HCT116 (cell line): ENCODE measurements around the gene MUC20. TPM values are rescaled to one million over a fixed set of nuclear protein-coding genes. Genes with fewer than 3 reads are reported as not detected.

ENCODE experiments used
- ATAC-seq: fragments of 200-7000 bp; cut with Tn5 transposase; 2 replicates; pipeline ENCODE4 v1.9.1; 2020; ENCODE audit warnings: mild to moderate bottlenecking, moderate library complexity
- BruUV-seq: library from RNA; stranded (reverse); fragments of 400-500 nt; replicated peaks from 2 replicates; lab custom pipeline; 2021; lab: Mats Ljungman, UMichigan
- CTCF ChIA-PET: fragments of 300-600 bp; sonication (Branson Sonifier 250); formaldehyde crosslinking; loops from one replicate; lab custom pipeline; 2021; ENCODE audit warnings: antibody characterized with exemption; lab: Charles Lee
- POLR2A ChIA-PET: fragments of 300-600, 350-600 bp; sonication (Branson Sonifier 250); formaldehyde crosslinking; loops from one replicate; lab custom pipeline; 2021; ENCODE audit warnings: antibody characterized with exemption; lab: Charles Lee
- RAD21 ChIA-PET, 2 experiments: fragments of 300-600 bp; sonication (Branson Sonifier 250); formaldehyde crosslinking; loops; one replicate each; lab custom pipeline; 2023; ENCODE audit warnings: low total read pairs in 2 of 2; ENCODE audit not compliant: uncharacterized antibody in 2 of 2, unreplicated experiment in 2 of 2, low non-redundant PET in 1 of 2; lab: Charles Lee
- DNase-seq: peaks from one replicate; pipeline ENCODE4 v3.0.0-alpha.2; 2010; ENCODE audit warnings: low read depth, low spot score
- H2AFZ ChIP-seq: fragments of 200-600 bp; shearing (Covaris generic), sonication (generic); 2 replicates; pipeline ENCODE4 v1.6.1; 2017; ENCODE audit warnings: low read depth, mixed run types, mixed read lengths, antibody characterized with exemption, low read length; ENCODE audit not compliant: poor library complexity, severe bottlenecking
- H3K27ac ChIP-seq: 2 replicates; pipeline ENCODE4 v1.5.1; 2012; ENCODE audit warnings: low read depth, low read length
- H3K27me3 ChIP-seq: fragments of 200-600 bp; sonication (generic); 2 replicates; pipeline ENCODE4 v1.6.1; 2016; ENCODE audit warnings: mixed run types, low read length, mixed read lengths; ENCODE audit not compliant: insufficient read depth
- H3K36me3 ChIP-seq, 2 experiments: fragments of 200-500 bp in 1 of 2; fragments of 200-600 bp in 1 of 2; sonication (Bioruptor generic) in 1 of 2; sonication (generic) in 1 of 2; 2 replicates each; pipeline versions ENCODE4 v1.5.1 to v1.6.1; 2014 to 2016; ENCODE audit warnings: low read length in 2 of 2, inconsistent platforms in 1 of 2, mixed read lengths in 1 of 2, mixed run types in 1 of 2; ENCODE audit not compliant: insufficient read depth in 2 of 2, control insufficient read depth in 1 of 2
- H3K4me1 ChIP-seq, 2 experiments: fragments of 200-600 bp in 1 of 2; sonication (generic) in 1 of 2; 2 replicates each; pipeline versions ENCODE4 v1.5.1 to v1.6.1; 2012 to 2017; ENCODE audit warnings: low read length in 2 of 2, inconsistent platforms in 1 of 2, mild to moderate bottlenecking in 1 of 2, mixed read lengths in 1 of 2, mixed run types in 1 of 2, moderate library complexity in 1 of 2; ENCODE audit not compliant: insufficient read depth in 2 of 2, control insufficient read depth in 1 of 2
- H3K4me2 ChIP-seq: fragments of 200-600 bp; sonication (generic); 2 replicates; pipeline ENCODE4 v1.6.1; 2017; ENCODE audit warnings: mixed run types, low read length, mixed read lengths
- H3K4me3 ChIP-seq, 2 experiments: fragments of 200-600 bp in 1 of 2; sonication (generic) in 1 of 2; replicated peaks in 1 of 2; 2 replicates each; pipeline ENCODE4 v1.5.1; 2011 to 2016; ENCODE audit warnings: low read length in 2 of 2, control low read depth in 1 of 2, low read depth in 1 of 2, mild to moderate bottlenecking in 1 of 2, mixed read lengths in 1 of 2, mixed run types in 1 of 2
- H3K79me2 ChIP-seq: fragments of 200-600 bp; sonication (generic); 2 replicates; pipeline ENCODE4 v1.6.1; 2017; ENCODE audit warnings: mild to moderate bottlenecking, mixed run types, low read length, moderate library complexity, mixed read lengths; ENCODE audit not compliant: insufficient read depth
- H3K9ac ChIP-seq: fragments of 200-600 bp; sonication (generic); 2 replicates; pipeline ENCODE4 v1.6.1; 2016; ENCODE audit warnings: low read length, mixed read lengths
- H3K9me2 ChIP-seq: fragments of 200-600 bp; sonication (generic), shearing (Covaris generic); 2 replicates; pipeline ENCODE4 v1.6.1; 2017; ENCODE audit warnings: mixed run types, mild to moderate bottlenecking, moderate library complexity; ENCODE audit not compliant: insufficient read depth
- H3K9me3 ChIP-seq, 2 experiments: fragments of 200-500 bp in 1 of 2; fragments of 200-600 bp in 1 of 2; sonication (Bioruptor generic) in 1 of 2; sonication (generic) in 1 of 2; 2 replicates each; pipeline ENCODE4 v1.6.1; 2014 to 2017; ENCODE audit warnings: low read length in 2 of 2, mixed read lengths in 2 of 2, inconsistent platforms in 1 of 2, low read depth in 1 of 2, mild to moderate bottlenecking in 1 of 2, mixed run types in 1 of 2, moderate library complexity in 1 of 2; ENCODE audit not compliant: control insufficient read depth in 1 of 2, insufficient read depth in 1 of 2
- H4K20me1 ChIP-seq: fragments of 200-600 bp; sonication (generic), shearing (Covaris generic); 2 replicates; pipeline ENCODE4 v1.6.1; 2017; ENCODE audit warnings: mixed run types, mild to moderate bottlenecking, moderate library complexity; ENCODE audit not compliant: insufficient read depth
- CEBPB ChIP-seq: IDR thresholded peaks from 2 replicates; pipeline ENCODE4 v1.6.1; 2012; ENCODE audit warnings: low read depth
- EGR1 ChIP-seq: IDR thresholded peaks from 2 replicates; pipeline ENCODE4 v1.6.1; 2012; ENCODE audit warnings: low read depth
- FOSL1 ChIP-seq: IDR thresholded peaks from 2 replicates; pipeline ENCODE4 v1.6.1; 2012; ENCODE audit warnings: low read depth
- JUND ChIP-seq: IDR thresholded peaks from 2 replicates; pipeline ENCODE4 v1.6.1; 2012
- RAD21 ChIP-seq: IDR thresholded peaks from 2 replicates; pipeline ENCODE4 v1.6.1; 2012; ENCODE audit warnings: low read depth, mild to moderate bottlenecking
- ZFX ChIP-seq: fragments of 450-650 bp; IDR thresholded peaks from 2 replicates; pipeline ENCODE4 v1.6.1; 2017
- intact Hi-C: fragments of 100-400 bp; cut with micrococcal nuclease; formaldehyde crosslinking; loops from 2 replicates; pipeline ENCODE4 v1.10.0; 2022
- total RNA-seq: library from RNA; stranded (reverse); gene quantifications from one replicate; pipeline ENCODE4 v1.2.1, GENCODE V29; 2021; ENCODE audit not compliant: unreplicated experiment
- TF ChIP-seq, protein P1 (sequence below), 3 experiments: fragments of 200-600 bp in 1 of 3; sonication (generic) in 1 of 3; IDR thresholded peaks in 2 of 3; conservative IDR thresholded peaks in 1 of 3; 2 replicates each; pipeline ENCODE4 v1.5.1; 2012 to 2017; ENCODE audit warnings: low read depth in 2 of 3, low read length in 2 of 3, antibody characterized with exemption in 1 of 3, borderline replicate concordance in 1 of 3, control low read depth in 1 of 3, mild to moderate bottlenecking in 1 of 3, mixed read lengths in 1 of 3, mixed run types in 1 of 3, moderate library complexity in 1 of 3; ENCODE audit not compliant: insufficient read depth in 1 of 3

MUC20 gene
- total RNA-seq, 1 experiment from 2014 or later: 2.4 TPM

DNA sequence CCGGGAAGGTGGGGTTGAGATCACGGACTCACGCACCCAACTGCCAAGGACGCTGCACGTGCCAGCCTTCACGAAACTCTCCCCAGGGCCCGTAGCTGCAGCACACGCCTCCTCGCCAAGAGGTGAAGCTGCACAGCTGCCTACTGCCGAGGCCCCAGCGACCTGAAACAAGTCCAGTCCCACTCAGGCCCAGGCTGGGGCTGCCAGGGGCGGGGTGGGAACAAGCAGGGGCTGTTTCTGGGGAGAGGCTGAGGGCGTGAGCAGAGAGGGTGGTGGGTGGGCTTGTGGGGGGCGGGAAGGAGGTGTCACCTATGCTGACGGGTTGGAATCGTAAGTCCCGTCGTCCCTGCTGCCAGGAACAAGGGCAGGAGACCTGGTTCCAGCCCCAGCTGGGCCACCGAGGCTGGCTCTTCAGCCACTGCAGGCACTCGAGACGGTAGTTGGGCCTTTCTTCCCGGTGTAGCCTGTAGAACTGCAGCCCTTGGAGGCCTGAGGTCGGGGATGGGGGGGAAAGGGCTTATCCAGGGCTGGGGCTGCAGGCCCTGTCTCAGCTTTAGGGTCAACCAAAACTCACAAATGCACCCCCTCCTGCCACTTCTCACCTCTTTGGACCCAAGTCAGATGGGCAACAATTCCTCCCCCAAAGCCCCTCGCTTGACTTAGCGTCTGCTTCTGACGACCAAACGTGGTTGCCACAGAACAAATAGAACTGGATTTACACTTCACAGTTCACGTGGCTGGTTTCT lies 44.4 kb downstream of the MUC20 start:
- ATAC-seq (no peak), DNase-seq (no peak)
- Histone ChIP-seq H3K9me2 (no peaks in the 10 kb centered on the region), H2AFZ (no peak overlapping the region), H3K4me2 (no peak overlapping the region), H3K27ac (no peak overlapping the region), H3K36me3 (no peaks in the 10 kb centered on the region), H3K79me2 (no peaks in the 10 kb centered on the region), H3K9ac (no peak overlapping the region), H4K20me1 (no peaks in the 10 kb centered on the region), H3K27me3 (no peaks in the 10 kb centered on the region), H3K4me3 (no peak overlapping the region), H3K9me3 (no peaks in the 10 kb centered on the region), H3K4me1 (no peaks in the 10 kb centered on the region)
- POLR2A ChIA-PET: no interaction called here
- TF ChIP-seq CEBPB (no peak), RAD21 (no peak), FOSL1 (no peak), EGR1 (no peak)
- CTCF ChIA-PET: no interaction called here
- RAD21 ChIA-PET: no interaction called here
- intact Hi-C loops: no loop called here
- no TSS peak for BruUV-seq

DNA sequence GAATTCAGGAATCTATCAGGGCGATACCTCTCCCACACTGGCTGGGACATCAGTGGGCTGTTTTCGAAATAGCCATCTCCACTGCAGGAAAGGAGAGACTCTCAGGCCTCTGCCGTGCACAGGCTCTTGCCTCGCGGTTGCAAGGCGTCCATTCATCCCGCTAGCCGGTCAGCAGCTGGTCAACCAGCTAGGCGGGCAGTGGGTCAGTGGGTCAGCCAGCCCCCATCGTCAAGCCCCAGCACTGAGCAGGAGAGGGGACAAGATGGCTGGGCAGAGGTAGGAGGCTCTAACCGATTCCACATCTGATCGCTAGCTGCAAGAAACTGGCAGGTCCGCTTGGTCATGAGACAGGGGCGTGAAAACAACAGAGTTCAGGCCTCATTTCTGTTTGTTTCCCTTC lies 45.9 kb downstream of the MUC20 start:
- Histone ChIP-seq H4K20me1 (no peaks in the 10 kb centered on the region), H3K27ac (no peak overlapping the region), H3K36me3 (no peaks in the 10 kb centered on the region), H3K9ac (no peak overlapping the region), H3K4me2 (no peak overlapping the region), H3K27me3 (no peaks in the 10 kb centered on the region), H3K79me2 (no peaks in the 10 kb centered on the region), H3K4me1 (no peaks in the 10 kb centered on the region), H3K4me3 (no peak overlapping the region), H3K9me3 (no peaks in the 10 kb centered on the region), H3K9me2 (no peaks in the 10 kb centered on the region), H2AFZ (no peak overlapping the region)
- intact Hi-C loops: no loop called here
- TF ChIP-seq JUND (no peak), ZFX (no peak)
- TF ChIP-seq, protein P1, sequence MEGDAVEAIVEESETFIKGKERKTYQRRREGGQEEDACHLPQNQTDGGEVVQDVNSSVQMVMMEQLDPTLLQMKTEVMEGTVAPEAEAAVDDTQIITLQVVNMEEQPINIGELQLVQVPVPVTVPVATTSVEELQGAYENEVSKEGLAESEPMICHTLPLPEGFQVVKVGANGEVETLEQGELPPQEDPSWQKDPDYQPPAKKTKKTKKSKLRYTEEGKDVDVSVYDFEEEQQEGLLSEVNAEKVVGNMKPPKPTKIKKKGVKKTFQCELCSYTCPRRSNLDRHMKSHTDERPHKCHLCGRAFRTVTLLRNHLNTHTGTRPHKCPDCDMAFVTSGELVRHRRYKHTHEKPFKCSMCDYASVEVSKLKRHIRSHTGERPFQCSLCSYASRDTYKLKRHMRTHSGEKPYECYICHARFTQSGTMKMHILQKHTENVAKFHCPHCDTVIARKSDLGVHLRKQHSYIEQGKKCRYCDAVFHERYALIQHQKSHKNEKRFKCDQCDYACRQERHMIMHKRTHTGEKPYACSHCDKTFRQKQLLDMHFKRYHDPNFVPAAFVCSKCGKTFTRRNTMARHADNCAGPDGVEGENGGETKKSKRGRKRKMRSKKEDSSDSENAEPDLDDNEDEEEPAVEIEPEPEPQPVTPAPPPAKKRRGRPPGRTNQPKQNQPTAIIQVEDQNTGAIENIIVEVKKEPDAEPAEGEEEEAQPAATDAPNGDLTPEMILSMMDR (IDR thresholded peaks at IDR 0.05 in 2 of 3, conservative IDR thresholded peaks at IDR 0.05 in 1 of 3; ENCODE audit: borderline replicate concordance in 1 of 3, insufficient read depth in 1 of 3, low read depth in 2 of 3, low read length in 2 of 3): no peak
- no peak for DNase-seq
- ChIA-PET RAD21 (no interaction called here), CTCF (no interaction called here), POLR2A (no interaction called here)
- no TSS peak for BruUV-seq
- no peak for ATAC-seq
